Fibroblast of skin of left quadriceps (primary cell): ENCODE results near the gene WNT5B.

Experiments
- DNase-seq, 2 experiments: peaks; one replicate each; pipeline ENCODE4 v3.0.0-alpha.2; 2013; ENCODE audit warnings: low read depth in 2 of 2

Gene WNT5B

DNA sequence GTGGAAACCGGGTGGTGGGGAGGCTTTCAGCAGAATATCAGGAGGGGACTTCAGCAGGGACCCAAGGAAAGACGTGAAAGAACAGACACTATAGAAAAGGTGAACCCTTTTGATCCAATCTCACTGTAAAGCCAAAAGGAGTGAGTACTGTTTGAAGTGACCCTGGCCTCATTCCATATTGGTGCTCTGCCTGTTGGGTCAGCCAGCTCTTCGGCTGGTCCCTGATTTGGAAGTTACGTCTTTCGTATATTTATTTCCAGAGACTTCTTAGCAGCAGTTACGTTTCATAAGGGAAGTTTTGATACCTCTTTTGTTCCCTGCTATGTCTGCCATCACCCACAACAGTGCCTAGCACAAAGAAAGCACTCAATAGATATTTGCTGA, 21.9 kb downstream of the WNT5B start:
- no peak for DNase-seq

DNA sequence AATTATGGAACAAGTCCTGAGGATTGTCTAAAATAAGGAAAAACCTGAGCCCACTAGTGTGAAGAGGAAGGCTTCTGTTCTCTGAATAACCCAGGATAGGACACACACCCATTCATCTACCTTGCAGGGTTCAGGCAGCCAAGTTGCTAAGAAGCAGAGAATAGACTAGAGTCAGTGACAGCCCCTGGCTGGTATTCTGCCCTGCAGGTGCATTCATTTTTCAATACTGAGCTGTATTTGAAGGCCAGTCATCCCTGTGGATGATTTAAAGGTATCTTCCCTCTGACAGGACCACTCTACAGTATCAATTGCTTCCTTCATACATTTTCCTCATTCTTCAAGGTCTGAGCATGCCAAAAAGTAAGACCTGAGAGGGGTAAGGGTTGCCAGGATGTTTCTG, 22.9 kb downstream of the WNT5B start:
- no peak for DNase-seq

DNA sequence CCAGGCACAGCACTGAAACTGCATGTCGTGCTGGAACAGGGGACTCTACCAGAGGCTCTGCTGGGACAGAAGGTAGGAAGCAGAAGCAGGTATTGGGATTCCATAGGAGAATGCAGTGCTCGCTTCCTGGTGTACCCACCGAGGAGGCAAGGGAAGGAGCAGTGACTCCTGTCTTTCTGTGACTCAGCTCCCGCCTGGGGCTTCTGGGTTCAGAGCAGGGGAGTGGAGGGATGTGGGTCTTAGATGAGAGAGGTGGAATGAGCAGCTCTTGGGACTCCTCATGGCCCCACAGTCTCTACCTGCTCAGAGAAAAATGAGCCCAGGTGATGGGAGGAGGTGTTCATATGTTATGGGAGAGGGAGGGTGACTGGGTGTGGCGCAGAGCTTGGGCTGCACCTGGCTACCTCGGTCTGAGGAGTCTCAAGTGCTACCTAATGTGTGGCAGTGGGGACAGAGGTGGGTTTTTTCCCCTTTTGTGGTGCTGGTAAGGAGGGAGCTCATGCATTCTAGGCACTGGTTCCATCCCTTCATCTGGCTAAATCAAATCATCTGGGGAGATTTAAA, 26.3 kb downstream of the WNT5B start:
- DNase-seq = no peak

DNA sequence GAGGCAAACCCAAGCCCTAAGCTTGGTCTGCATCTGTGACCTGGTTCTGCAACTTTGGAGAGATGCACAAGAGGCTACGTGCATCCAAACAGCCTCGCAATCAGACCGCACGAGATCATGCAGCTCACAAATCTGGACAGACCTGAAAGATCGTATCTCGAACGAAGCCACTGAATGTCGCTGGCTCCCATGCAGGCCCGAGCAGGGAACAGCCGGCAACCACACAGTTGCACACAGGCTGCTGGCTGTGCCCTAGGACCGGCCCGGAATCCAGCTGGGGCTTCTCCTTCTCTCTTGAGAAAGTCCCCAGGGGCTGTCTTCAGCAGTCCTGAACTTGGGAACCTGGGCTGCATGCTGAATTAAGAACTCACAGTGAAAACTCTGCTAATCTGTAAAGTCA, 27.9 kb downstream of the WNT5B start:
- DNase-seq = no peak

DNA sequence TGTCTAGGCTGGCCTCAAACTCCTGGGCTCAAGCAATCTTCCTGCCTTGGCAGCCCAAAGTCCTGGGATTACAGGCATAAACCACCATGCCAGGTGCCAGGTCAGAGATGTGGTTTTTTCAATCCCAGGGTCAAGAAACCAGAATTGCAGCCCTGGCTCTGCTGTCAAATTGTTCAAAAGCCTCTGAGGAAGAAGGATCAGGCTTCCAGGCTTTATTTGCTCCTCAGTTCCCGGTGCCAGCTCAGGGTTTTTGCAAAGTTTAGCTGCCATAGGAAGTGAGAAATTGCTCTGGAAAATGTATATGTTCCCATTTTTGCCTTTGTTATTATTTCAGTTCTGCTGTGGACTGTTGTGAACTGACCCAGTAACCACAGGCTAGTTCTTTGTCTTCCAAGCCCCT, 28.7 kb downstream of the WNT5B start:
- no peak for DNase-seq

DNA sequence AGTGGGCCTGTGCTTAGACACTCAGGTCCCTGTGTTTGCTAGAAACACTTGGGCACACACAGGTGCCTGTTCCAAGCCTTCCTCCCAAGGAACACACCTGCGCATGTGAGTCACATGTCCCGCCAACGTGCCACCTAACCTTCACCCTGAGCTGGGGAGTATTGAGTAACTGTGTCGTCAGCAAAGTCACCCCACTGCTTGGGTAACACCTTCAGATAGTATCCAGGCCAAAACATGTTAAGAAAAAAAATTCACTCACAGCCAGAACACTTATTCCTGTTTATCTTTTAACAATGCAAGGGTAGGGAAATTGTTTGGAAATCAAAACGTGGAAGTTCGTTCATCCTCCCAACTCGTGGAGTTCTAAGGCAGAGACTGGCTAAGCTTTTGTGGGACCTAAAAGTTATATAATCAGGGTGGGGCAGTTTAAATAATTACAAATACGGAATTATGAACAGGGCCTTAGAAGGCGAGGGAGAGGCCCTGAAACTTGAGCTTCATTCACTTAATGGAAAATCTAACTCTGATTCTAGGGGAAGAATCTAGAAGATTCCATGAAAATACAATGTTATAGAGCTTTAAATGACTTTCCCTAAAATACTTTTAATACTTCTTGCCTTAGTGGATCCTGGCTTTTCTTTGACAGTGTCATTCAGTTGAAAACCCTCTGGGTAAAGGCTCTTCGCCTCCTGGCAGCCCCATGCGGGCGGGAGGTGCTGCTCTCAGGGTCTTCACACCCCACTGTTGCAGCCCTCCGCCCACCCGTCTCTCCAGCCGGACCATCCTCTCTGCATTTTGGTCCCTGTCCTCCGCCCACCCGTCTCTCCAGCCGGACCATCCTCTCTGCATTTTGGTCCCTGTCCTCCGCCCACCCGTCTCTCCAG, 31.5 kb downstream of the WNT5B start:
- no peak for DNase-seq

DNA sequence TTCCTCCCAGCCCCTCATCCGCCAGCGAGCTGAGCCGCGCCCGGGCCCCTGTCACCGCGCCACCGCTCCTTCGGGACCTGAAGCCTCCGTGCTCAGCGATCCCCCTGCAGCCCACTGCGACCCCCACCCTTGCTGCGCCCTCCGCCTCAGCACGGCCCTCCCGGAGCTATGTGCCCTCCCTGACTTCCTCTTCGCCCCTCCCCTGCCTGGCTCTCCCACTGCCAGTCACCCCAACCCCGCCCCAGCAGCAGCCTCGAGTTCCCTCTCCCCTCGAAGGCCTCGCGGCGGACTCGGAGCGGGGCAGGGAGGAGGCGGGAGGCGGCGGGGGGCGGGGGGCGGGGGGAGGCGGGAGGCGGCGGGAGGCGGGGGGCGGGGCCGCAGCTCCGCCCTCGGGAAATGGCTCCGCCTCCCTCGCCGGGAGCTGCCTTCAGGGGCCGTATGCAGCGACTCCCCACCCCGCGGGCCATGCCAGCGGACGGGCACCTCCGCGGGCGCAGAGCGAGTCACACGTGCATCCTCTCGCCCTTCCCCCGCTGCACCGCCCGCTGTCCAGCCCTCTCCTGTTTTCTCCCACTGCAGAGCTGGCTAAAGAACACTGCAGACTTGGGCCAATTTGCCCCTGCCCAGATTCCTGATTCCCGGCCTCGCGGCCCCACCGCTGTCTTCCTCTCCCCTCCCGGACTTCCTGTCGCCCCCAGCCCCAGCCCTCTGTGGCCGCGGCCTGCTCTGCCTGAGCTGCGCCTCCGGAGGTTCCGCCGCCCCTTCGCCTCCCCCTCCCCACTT, 32.7 kb downstream of the WNT5B start:
- peak; percentile 73 to 76 for DNase-seq

DNA sequence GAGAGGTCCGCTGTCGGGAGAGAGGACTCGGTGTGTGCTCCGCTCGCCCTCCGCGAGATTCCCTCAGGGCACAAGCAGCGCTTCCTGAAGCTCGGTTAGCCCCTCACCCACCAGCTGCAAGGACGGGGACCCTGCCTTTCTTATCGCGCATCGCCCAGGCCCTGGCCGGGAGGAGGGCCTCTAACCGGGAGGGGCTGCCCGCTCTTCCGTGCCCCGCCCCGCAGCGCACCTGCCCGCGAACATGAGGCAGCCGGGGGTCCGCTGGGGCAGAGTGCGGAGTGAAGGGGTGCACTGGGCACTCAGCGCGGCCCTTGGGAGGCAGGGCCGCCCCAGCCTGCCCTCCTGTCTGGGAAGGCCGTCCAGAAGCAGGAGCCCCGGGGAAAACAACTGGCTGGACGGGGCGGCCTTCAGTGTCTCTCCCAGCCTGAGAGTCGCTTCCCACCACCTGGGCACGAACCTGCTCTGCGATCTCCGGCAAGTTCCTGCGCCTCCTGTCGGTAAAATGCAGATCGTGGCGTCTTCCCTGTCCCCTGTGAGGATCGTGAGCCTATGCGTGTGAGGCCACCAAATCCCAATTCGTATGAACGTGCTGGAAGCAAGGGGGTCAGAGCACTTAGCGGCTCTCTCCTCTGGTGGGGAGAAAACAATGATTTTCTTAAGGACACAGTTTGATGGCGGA, 33.9 kb downstream of the WNT5B start:
- peak in 1 of 2 experiments; percentile 10 for DNase-seq

DNA sequence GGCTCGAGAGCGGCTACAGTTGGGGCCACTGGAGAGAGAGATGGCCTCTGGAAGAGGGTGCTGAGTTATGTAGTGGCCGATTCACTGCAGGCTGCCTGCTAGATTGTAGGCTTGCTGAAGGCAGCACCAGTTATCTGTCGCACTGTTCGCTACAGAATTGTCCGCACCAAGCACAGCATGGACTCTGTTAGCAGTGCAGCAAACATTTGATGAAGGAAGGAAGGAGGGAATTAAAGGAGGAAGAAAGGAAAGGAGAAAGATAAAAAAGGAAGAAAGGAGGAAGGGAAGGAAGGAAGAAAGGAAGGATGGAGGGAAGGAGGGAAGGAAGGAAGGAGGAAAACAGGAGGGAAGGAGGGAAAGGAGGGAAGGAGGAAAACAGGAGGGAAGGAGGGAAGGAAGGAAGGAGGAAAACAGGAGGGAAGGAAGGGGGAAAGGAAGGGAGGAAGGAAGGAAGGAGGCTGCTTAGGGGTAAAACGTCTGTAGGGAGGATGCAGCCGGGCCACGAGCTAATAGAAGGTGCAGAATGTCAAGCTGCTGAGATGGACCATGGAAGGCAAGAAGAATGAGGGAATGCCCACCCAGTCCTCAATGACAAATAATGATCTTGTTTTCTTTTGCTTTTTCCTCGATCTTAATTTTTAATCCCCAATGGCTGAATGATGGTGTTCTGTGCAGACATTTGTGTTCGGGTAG, 34.6 kb downstream of the WNT5B start:
- no peak for DNase-seq

DNA sequence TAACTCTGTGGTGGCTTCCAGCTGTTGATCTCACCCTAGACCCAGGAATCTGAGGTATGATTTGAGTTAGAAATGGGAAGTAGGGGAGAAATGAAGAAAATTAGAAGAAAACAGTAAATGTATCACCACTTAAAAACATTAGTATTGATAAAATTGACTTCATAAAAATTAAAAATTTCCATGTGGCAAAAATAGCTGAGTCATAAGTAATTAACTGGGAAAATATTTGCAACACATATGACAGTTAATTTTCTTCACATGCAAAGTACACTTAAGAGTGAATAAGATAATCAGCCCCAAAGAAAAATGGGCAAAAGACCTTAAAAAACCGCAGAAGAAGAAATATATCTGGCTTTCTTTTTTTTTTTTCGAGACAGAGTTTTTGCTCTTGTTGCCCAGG, 36.3 kb downstream of the WNT5B start:
- DNase-seq = no peak

DNA sequence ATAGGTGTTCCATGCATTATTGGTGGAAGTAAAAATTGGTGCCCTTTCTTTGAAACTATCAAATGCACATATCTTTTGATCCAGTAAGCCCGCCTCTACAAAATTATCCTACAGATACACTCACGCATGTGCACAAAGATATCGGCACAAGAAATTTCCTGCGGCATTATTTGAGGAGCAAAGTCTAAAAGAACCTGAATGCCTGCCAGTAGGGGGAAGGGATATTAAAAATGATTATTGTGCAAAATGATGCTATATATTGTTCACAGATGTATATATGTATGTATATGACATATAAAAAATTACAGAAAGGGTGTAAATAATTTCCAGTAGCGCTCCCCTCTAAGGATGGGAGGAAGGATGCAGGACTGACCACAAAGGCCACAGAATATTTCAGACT, 37.2 kb downstream of the WNT5B start:
- no peak for DNase-seq

DNA sequence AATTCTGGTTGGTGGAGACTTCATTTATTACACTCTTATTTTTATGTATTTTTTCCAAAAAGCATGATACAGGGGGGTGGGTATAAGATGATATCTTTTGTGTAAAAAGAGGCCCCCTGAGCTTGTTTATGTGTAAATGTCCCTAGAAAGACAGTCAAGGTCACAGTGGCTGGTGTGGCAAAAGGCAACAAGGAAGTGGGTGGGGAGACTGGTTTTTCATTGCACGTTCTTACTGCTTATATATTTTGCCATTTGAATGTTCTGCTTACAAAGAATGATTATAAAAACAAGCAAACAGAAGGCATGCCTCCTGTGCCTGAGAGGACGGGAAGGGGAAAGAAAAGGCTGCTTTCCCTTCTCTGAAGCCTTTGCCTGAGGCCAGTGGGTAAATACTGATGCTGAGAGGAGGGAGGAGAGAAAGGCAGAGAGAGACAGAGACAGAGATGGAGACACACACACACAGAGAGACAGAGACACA, 37.7 kb downstream of the WNT5B start:
- no peak for DNase-seq

DNA sequence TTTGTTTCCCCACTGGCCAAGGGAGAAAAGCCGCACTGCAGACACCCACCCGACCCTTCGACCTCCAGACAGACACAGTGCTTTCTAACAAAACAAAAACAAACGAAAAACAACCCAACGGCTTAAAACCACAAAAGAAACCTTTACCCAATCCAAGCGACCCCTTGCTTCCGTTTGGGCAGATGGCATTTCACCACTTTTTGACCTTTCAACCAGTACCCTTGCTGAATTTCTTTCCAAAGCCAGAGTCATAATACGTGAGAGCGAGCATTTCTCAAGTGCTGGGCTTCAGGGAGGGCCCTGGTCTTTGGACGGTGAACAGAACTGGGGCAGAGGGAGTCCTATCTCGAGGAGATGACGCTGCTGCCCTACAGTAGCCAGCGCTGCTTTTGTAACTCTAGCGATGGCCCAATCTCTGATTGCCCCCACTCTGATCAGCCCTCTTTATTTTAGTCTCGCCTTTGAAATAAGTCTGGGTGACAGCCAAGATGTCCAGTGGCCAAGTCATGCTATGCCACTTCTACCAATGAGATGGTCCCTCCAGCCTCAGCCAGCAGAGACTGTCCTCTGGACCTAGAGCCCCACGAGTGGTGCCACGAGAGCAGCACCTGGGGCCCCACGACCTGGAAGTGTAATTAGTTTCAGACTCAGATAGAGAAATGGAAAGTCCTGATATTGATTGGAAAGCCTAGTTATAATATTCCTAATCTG, 40.0 kb downstream of the WNT5B start:
- DNase-seq = no peak

DNA sequence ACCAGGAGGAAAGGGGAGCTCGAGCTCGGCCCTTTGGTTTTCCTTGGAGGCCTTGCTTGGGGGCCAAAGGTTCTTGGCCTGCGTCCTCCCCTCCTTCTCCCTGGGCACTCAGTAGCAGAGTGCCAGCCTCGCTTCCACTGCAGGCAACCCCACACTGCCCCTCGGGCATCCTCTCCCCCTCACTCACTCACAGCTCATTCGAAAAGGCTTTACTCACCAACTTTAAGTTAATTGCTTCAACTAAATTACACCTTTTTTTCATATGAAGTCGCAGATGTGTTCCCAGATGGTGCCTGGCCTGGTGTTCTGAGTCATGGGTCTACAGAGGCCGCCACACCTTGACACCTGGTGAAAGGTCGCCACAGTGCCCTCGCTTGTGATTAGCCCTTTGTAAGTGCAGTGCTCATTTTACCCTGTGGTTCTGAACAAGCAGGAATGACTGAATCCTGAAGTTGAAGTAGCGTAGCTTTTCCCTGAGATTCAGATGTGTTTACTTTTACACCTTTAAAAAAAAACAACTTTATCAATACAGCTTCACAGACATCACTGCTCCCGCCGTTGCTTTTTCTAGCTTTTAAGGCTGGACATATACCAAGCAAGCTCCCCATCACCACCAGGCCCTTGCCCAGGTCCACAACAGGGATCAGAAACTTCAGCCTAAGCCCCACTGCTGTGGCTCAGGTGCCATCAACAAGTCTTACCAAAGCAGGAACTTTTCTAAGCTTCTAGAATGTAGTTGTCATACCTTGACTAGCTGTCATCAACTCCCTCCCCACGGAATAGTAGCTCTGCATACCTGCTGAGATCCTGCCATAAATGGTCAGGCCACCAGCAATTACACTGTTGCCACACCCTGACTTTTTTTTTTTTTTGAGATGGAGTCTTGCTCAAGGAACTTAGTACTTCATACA, 41.6 kb downstream of the WNT5B start:
- no peak for DNase-seq

DNA sequence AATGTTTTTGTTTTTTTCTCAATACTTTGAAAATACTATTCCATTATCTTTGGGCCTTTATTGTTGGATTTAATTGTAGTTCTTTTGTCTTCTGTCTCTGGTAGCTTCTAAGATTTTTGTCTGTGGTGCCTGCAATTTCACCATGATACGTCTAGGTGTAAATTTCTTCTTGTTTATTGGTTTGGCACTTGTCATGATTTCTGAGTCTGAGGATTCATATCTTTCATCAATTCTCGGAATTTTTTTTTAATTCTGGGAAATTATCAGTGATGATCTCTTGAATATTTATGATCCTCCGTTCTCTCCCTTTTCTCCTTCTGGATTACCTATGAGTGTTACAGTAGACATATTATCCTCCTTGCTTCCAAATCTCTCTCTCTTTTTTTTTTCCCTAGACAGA, 47.0 kb downstream of the WNT5B start:
- no peak for DNase-seq

DNA sequence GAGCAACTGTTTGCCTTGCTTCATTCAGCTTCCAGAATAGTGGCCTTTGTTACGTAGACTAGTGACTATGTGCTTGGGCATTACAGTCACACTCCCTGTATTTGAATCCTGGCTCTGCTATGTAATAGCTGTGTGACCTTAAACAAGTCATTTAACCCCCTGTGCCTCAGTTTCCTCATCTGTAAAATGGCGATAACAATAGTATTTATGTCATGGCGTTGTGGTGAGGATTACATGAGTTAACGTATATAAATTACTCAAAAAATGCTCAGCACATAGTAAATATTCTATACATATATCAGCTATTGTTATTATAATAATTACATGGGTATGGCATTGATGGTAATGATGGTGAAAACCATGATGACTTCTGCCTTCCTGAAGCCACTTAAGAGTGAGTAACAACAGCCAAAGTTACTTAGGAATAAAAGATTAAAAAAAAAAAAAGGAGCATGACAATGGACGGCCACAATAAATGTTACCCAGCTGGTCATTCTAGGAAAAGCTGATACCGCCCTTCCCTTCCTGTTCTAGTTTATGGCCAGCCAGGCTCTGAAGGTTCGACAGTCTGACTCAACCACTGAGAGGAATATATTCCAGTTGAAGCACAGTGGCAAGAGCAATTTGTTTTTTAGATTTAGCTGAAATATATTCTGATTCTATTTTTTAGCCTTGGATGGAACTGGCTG, 51.9 kb downstream of the WNT5B start:
- DNase-seq = no peak

DNA sequence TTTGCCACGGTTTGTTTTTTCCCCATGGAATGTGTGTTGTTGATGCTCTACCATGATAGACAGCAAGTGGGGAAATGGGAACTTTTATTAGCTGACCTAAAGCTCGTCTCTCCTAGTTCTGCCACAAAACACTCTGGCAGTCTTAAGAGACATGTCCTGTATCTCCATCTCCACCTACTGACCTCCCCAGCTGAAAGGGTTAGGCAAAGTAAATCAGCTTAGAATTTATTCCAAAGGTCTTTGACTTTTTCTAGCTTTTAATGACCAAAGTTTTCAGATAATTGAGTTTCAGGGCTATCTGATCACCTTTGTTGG, 52.4 kb downstream of the WNT5B start:
- no peak for DNase-seq

DNA sequence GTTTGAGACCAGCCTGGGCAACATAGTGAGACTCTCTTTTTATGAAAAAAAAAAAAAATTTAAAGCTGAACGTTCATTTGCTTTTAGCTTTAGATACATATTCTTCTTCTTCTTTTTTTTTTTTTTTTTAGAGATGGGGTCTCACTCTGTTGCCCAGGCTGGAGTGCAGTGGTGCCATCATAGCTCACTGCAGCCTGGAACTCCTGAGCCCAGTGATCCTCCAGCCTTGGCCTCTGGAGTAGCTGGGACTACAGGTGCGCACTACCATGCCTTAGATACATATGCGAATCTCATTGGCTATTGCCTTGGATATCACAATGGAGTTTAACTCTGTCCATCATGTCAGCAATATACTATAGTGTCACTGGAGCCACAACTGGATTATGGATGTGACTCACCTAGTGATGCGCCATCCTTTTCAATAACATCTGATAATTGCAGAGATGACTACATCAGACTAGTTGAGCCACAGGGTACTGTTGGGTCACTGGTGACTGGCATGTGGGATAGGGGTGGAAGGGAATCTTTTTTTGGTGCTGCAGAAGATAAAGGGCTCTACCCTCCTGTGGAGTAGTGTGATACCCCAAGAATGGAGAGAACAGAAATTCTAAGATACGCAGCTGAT, 59.2 kb downstream of the WNT5B start:
- DNase-seq = no peak

DNA sequence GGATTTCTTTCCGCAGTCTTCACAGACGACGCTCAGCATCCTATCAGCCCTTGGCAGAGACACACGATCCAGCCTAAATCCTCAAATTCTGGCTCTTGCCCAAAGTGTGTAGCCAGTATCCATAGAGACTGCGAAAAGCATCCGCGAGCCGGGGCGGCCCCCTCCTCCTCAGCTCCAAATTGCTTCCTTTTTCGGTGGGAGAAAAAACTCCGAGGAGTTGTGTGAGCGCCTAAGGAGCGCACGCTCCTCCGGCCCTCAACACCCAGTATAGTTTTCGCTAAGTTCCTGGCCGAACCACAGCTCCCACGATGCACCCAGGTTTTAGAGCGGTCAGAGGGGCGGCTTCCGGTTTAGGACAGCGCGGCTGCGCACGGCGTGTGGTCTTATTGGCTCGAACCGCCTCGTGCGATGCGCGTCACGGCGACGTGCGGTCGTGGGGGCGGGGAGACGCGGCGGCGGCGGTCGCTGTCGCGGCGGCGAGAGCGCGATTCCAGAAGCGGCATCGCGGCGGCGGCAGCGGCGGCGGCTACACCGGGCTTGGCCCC, 61.6 kb downstream of the WNT5B start, which contains the start of gene ADIPOR2:
TSS of gene ADIPOR2 (plus strand) at position 493 of the 545 bp plus-strand sequence. CDS start 63,274 bp downstream, outside the sequence.
- DNase-seq = peak; percentile 95
